Fibroblast of pulmonary artery (primary cell): Measurements from ENCODE around the gene ADTRP.

Experiments used
- DNase-seq: peaks from one replicate; pipeline ENCODE4 v3.0.0-alpha.2; 2010; ENCODE audit warnings: low read depth
- H3K4me3 ChIP-seq: replicated peaks from 2 replicates; pipeline ENCODE4 v1.5.1; 2011; ENCODE audit warnings: low read depth, mild to moderate bottlenecking, control low read depth, low read length, moderate library complexity
- CTCF ChIP-seq: IDR thresholded peaks from 2 replicates; pipeline ENCODE4 v1.5.1; 2011; ENCODE audit warnings: mild to moderate bottlenecking, control low read depth, low read length, inconsistent platforms; ENCODE audit errors: missing control alignments

Gene ADTRP

GRCh38 chr6:11756726-11757125 is 21.9 kb downstream of the ADTRP start:
- no peak overlapping the region for H3K4me3 ChIP-seq
- no peak for DNase-seq
- no peak for TF ChIP-seq CTCF

GRCh38 chr6:11756292-11756691 is 22.3 kb downstream of the ADTRP start:
- H3K4me3 ChIP-seq = no peak overlapping the region
- no peak for TF ChIP-seq CTCF
- DNase-seq = no peak

- TF ChIP-seq CTCF = no peak
- DNase-seq = no peak
- no peak overlapping the region for H3K4me3 ChIP-seq
Measured at GRCh38 chr6:11755725-11756124, 22.9 kb downstream of the ADTRP start.

GRCh38 chr6:11754625-11755271 is 23.9 kb downstream of the ADTRP start:
- H3K4me3 ChIP-seq = no peak overlapping the region
- no peak for DNase-seq
- no peak for TF ChIP-seq CTCF

- no peak overlapping the region for H3K4me3 ChIP-seq
- no peak for TF ChIP-seq CTCF
- DNase-seq = no peak
Measured at GRCh38 chr6:11753798-11754197, 24.8 kb downstream of the ADTRP start.

- H3K4me3 ChIP-seq = no peak overlapping the region
- no peak for DNase-seq
- no peak for TF ChIP-seq CTCF
Measured at GRCh38 chr6:11752360-11752759, 26.2 kb downstream of the ADTRP start.

GRCh38 chr6:11750682-11751081 is 27.9 kb downstream of the ADTRP start:
- TF ChIP-seq CTCF = no peak
- no peak for DNase-seq
- H3K4me3 ChIP-seq = no peak overlapping the region
